AG04450 (cell line): Measurements from ENCODE around the gene SELENOF. TPM values are rescaled to one million over a fixed set of nuclear protein-coding genes. Genes with fewer than 3 reads are reported as not detected.
"Not testable (repeated sequence)": the region's sequence is repeated elsewhere in the genome, so short reads cannot be mapped to it uniquely, and the experiment has no call there.

Experiments used
- CTCF ChIA-PET: fragments of 300-600, 350-600 bp; formaldehyde crosslinking; extraction: SDS; loops from one replicate; lab custom pipeline; 2022; ENCODE audit warnings: antibody characterized with exemption, inconsistent platforms; lab: Charles Lee
- POLR2A ChIA-PET: fragments of 350-600 bp; formaldehyde crosslinking; extraction: SDS; loops from one replicate; lab custom pipeline; 2021; ENCODE audit warnings: antibody characterized with exemption, inconsistent platforms; lab: Yijun Ruan, JAX
- DNase-seq: peaks from one replicate; pipeline ENCODE4 v3.0.0-alpha.2; 2011; ENCODE audit warnings: low read depth, low spot score
- H3K27ac ChIP-seq: one replicate; pipeline ENCODE4 v1.5.1; 2012; ENCODE audit warnings: low read depth, low read length, control low read depth
- H3K27me3 ChIP-seq: one replicate; pipeline ENCODE4 v1.6.0; 2012; ENCODE audit warnings: low read length; ENCODE audit not compliant: control insufficient read depth, insufficient read depth
- H3K4me3 ChIP-seq: 2 replicates; pipeline ENCODE4 v1.5.1; 2011; ENCODE audit warnings: mild to moderate bottlenecking, low read depth, low read length, control low read depth
- H3K9me3 ChIP-seq: 2 replicates; pipeline ENCODE4 v1.5.1; 2012; ENCODE audit warnings: low read length; ENCODE audit not compliant: control insufficient read depth, insufficient read depth
- CTCF ChIP-seq: IDR thresholded peaks from 2 replicates; pipeline ENCODE4 v1.5.1; 2011; ENCODE audit warnings: low read depth, low read length, control low read depth, inconsistent platforms
- polyA plus RNA-seq: library from polyadenylated mRNA; depleted of rRNA; stranded (reverse); fragments of >200 nt; gene quantifications from 2 replicates; pipeline ENCODE4 v1.2.3, GENCODE V29; 2011; rRNA removed

Gene SELENOF
- polyA plus RNA-seq, 1 experiment: 358 TPM

- Histone ChIP-seq H3K9me3 (no peaks in the 10 kb centered on the region), H3K27ac (no peak overlapping the region), H3K27me3 (peaks cover 11% of the 10 kb centered on the region), H3K4me3 (no peak overlapping the region)
- ChIA-PET POLR2A (no interaction called here), CTCF (no interaction called here)
- no peak for DNase-seq
- TF ChIP-seq CTCF: no peak
These were observed 92.0 kb downstream of the SELENOF start for GRCh38 chr1:86821956-86822355.

GRCh38 chr1:86819970-86820369 lies 94.0 kb downstream of the SELENOF start:
- H3K27ac ChIP-seq, DNase-seq, CTCF ChIA-PET, H3K4me3 ChIP-seq, H3K27me3 ChIP-seq, POLR2A ChIA-PET, H3K9me3 ChIP-seq: not testable (repeated sequence)

GRCh38 chr1:86817246-86817826 lies 96.6 kb downstream of the SELENOF start:
- POLR2A ChIA-PET, H3K27me3 ChIP-seq, H3K27ac ChIP-seq, DNase-seq, H3K9me3 ChIP-seq, H3K4me3 ChIP-seq: not testable (repeated sequence)
- CTCF ChIA-PET: interaction anchor here (1.6 kb wide), 1 partner anchor 16 kb away, joined by 5 read pairs; no protein-coding TSS in a partner anchor

- DNase-seq, H3K27me3 ChIP-seq, H3K9me3 ChIP-seq, CTCF ChIA-PET, POLR2A ChIA-PET, H3K27ac ChIP-seq, H3K4me3 ChIP-seq: not testable (repeated sequence)
These were observed 99.8 kb downstream of the SELENOF start for GRCh38 chr1:86814118-86814517.

Other genes starting within 250 kb of the SELENOF start
- 61.3 and 75.9 TPM in 2 replicates for gene SH3GLB1, start 209.6 kb downstream of the SELENOF start, polyA plus RNA-seq
- gene HS2ST1, start 509 bp upstream of the SELENOF start, polyA plus RNA-seq: 19.8 and 22.4 TPM in 2 replicates